Activated CD8-positive, alpha-beta memory T cell treated with anti-CD3 and anti-CD28 coated beads for 36 hours (primary cell): ENCODE results near the gene NVL. TPM values are rescaled to one million over a fixed set of nuclear protein-coding genes. Genes with fewer than 3 reads are reported as not detected.
"Not testable (repeated sequence)": the region's sequence is repeated elsewhere in the genome, so short reads cannot be mapped to it uniquely, and the experiment has no call there.

Experiments used
- CTCF ChIA-PET: fragments of 350-600 bp; sonication (Branson Sonifier 250); formaldehyde crosslinking; loops from one replicate; lab custom pipeline; 2021; ENCODE audit warnings: antibody characterized with exemption; lab: Charles Lee
- POLR2A ChIA-PET: fragments of 350-600 bp; sonication (Branson Sonifier 250); formaldehyde crosslinking; loops from one replicate; lab custom pipeline; 2021; ENCODE audit warnings: antibody characterized with exemption; lab: Charles Lee
- total RNA-seq, 2 experiments: library from RNA; stranded (reverse); gene quantifications; one replicate each; pipeline ENCODE4 v1.2.3, GENCODE V29; 2021

The NVL gene
- 10 to 100 TPM; 47.4 to 48.3 TPM for total RNA-seq

GRCh38 chr1:224329842-224330753 lies at the start of gene NVL:
NVL (minus strand) TSS chr1:224330172; CDS start chr1:224330127, 45 bp downstream.
- POLR2A ChIA-PET = no interaction called here
- CTCF ChIA-PET = interaction anchor here (1.0 kb wide), 1 partner anchor 100 kb away, joined by 3 read pairs; no protein-coding TSS in a partner anchor

- CTCF ChIA-PET = no interaction called here
- POLR2A ChIA-PET = no interaction called here
These were observed 49.1 kb upstream of the NVL start for GRCh38 chr1:224378855-224379631.

DNA sequence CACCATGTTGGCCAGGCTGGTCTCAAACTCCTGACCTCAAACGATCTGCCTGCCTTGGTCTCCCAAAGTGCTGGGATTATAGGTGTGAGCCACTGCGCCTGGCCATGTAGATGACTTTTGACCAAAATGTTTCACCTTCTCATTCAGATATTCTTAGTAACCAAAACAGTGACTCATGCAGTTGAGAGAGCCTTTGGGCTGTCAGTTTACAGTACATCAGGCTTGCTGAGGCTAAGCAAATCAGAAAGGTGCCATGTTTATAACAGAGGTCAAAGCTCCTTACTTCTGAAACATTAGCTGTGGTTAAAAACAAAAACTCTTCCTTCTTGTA lies 47.7 kb upstream of the NVL start:
- ChIA-PET CTCF (interaction anchor here (0.7 kb wide), 1 partner anchor 11 kb away, joined by 3 read pairs; no protein-coding TSS in a partner anchor), POLR2A (no interaction called here)

DNA sequence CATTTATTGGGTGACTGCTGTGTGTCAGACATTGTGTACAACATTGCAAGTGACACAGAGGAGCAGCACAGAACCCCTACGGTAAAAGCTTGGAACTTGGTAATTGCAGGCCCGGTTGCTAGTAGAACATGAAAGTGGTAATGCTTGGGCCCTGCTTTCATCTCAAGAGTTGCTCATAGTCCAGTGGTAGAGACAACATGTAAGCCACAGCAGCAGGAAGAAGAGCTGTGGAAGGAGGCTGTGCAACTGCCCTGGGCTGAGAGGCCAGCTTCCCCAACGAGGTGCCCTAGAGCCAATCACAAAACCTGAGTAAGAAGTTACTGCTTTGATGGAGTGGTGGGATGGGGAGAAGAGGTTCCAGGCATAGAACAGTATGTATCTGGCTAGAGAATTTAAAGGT lies 45.1 kb upstream of the NVL start:
- ChIA-PET POLR2A (no interaction called here), CTCF (interaction anchor here (1.1 kb wide), 1 partner anchor 41 kb away, joined by 3 read pairs; no protein-coding TSS in a partner anchor)

DNA sequence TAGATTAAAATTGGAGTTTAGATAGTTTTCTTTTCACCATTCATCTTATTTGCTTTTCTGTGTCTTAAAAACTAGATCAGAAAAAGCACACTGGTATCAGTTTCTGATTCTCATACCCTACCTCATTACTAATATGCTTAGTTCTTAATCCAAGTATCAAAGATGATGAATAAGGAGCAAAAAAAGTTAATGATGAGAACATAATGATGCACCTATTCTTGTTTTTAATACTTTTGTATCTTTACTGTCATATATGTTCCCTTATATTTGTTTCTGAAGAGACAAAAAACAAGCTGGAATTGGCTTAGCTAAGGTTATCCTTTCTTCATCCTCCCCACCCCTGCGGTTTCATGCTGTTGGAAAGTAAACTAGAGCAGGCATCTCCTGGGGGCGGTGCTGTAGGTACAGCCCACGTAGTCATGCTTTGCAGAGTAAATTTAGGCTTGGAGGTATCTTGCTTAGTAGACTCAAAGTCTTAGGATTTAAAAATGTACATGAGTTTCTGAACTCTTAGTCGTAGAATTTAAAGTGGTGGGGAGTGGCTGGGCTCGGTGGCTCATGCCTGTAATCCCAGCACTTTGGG lies 43.1 kb upstream of the NVL start:
- ChIA-PET POLR2A (interaction anchor here (0.5 kb wide), 1 partner anchor 88 kb away, joined by 3 read pairs; no protein-coding TSS in a partner anchor), CTCF (interaction anchor here (0.5 kb wide), 1 partner anchor 143 kb away, joined by 3 read pairs; no protein-coding TSS in a partner anchor)

GRCh38 chr1:224368409-224368808 lies 38.4 kb upstream of the NVL start:
- ChIA-PET CTCF (no interaction called here), POLR2A (interaction anchor here (0.6 kb wide), 1 partner anchor 250 kb away, joined by 3 read pairs; no protein-coding TSS in a partner anchor)

DNA sequence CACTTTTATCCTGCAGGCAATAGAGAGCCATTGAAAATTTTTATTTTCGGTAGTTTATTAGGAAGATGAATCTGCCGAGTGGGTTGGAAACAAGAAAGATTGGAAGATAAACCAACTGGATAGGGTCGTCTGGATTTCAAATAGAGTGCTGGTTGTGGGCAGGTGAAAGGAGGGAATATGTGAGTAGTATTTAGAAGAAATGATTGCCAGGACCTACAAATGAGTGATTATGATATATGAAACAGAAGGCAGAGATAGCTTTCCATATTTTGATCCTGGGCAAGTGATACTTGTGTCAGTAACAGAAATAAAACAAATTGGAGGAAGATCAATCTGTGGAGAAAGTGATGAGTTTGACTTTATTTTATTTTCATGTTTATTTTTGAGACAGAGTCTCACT lies 29.2 kb upstream of the NVL start:
- CTCF ChIA-PET = no interaction called here
- POLR2A ChIA-PET = no interaction called here

DNA sequence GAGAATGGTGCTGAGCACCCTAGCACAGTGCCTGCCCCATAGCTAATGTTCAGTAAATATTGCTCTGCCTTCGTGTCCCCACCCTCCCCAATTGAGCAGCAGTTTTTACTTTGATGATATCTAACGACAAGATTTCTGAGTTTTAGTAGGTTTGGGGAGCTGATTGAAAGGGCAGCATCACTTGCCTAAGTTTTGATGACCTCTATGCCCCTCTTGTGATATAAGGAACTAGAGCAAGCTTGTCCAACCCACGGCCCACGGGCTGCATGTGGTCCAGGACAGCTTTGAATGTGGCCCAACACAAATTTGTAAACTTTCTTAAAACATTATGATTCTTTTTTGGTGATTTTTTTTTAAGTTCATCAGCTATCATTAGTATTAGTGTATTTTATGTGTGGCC lies 28.3 kb upstream of the NVL start:
- CTCF ChIA-PET = interaction anchor here (1.5 kb wide), 1 partner anchor 74 kb away, joined by 4 read pairs; no protein-coding TSS in a partner anchor
- POLR2A ChIA-PET = no interaction called here

GRCh38 chr1:224357626-224358124 lies 27.7 kb upstream of the NVL start:
- CTCF ChIA-PET = interaction anchor here (1.5 kb wide), 1 partner anchor 75 kb away, joined by 4 read pairs; no protein-coding TSS in a partner anchor
- POLR2A ChIA-PET = interaction anchor here (0.6 to 1.0 kb wide), 2 partner anchors 20 to 26 kb away, joined by 3 to 4 read pairs; no protein-coding TSS in a partner anchor

DNA sequence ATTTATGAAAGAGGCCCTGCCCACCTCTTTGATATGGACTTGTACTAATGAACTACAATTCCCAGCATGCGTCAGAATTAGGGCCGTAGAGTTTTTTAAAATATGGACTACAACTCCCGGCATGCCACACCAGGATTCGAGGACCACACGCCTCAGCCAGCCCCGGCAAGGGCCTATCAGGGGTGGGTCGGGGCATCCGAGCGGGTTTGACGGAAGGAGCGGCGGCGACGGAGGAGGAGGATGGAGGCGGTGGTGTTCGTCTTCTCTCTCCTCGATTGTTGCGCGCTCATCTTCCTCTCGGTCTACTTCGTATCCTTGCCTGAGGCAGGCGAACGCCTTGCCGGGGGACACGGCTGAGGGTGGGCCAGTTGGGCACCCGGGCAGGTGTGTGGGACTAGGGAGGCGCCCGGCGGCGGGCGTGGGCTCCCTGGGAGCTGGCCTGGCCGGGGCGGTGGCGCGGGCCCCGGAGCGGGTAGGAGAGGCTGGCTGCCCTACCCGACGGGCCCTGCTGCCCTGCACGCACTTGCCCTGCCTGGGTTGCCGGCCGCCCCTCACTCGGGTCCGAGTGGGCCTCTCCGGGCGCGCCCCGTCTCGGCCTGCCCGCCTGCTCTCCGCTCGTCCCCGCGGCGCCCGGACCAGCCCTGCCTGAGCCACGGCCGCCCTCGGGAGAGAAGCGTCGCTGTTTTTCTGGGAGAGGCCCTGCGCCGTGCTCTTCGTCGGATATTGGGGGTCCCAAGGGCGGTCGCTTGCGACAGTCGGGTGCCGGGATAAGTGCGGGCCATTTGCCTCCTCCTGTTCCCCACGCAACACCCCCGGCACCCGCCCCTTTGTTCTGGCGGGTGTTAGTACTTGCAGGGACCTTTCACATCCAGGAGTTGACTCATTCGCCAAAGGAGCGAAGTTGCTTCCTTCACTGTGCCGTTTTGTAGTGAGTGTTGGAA lies 27.0 kb upstream of the NVL start, which contains the start of gene CNIH4:
Gene CNIH4, plus strand, starts transcription at position 195 of the 941 bp plus-strand sequence. Its CDS starts 46 bp downstream, at position 241.
- ChIA-PET POLR2A (interaction anchor here (0.6 to 1.0 kb wide), 2 partner anchors 20 to 27 kb away, joined by 3 to 4 read pairs; no protein-coding TSS in a partner anchor), CTCF (interaction anchor here (1.5 kb wide), 1 partner anchor 76 kb away, joined by 4 read pairs; no protein-coding TSS in a partner anchor)

DNA sequence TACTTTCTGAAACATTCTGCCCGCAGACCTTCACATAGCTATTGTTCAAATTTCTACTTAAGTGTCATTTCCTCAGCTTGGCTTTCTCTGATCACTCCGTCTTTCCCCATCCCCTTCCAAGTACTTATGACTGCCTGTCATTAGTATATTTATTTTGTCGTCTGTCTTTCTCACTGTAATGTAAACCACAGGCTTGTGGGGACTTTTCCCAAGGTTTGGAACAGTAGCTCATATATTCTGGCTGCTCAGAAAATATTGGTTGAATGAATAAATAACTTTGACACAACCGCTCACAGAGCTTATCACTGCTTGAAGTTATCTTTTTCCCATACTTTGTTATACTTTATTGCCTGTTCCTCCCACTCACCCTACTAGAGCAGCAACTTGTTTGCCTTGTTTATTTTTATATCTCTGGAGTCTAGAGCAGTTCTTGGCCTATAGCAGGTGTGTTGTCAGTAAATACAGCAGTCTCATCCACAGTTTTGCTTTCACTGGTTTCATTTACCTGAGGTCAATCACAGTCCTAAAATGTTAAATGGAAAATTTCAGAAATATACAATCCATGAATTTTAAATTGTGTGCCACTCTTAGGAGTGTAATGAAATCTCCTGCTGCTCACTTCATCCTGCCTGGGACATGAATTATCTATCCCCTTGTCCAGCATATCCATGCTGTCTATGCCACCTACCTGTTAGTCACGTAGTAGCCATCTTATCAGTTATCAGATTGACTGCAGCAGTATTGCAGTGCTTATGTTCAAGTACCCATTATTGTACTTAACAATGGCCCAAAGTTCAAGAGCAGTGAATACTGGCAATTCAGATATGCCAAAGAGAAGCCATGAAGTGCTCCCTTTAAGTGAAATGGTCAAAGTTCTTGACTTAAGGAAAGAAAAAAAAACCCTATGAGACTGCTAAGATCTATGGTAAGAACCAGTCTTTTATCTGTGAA lies 24.3 kb upstream of the NVL start:
- ChIA-PET POLR2A (interaction anchor here (0.6 kb wide), 1 partner anchor 18 kb away, joined by 4 read pairs; no protein-coding TSS in a partner anchor), CTCF (no interaction called here)

- POLR2A ChIA-PET, CTCF ChIA-PET: not testable (repeated sequence)
These were observed 22.6 kb upstream of the NVL start for GRCh38 chr1:224352436-224353085.

DNA sequence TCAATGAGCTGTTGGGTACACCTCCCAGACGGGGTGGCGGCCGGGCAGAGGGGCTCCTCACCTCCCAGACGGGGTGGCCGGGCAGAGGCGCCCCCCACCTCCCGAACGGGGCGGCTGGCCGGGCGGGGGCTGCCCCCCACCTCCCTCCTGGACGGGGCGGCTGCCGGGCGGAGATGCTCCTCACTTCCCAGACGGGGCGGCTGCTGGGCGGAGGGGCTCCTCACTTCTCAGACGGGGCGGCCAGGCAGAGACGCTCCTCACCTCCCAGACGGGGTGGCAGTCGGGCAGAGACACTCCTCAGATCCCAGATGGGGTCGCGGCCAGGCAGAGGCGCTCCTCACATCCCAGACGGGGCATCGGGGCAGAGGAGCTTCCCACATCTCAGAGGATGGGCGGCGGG lies 19.7 kb upstream of the NVL start:
- POLR2A ChIA-PET, CTCF ChIA-PET: not testable (repeated sequence)

GRCh38 chr1:224348137-224348536 lies 18.2 kb upstream of the NVL start:
- ChIA-PET CTCF (interaction anchor here (0.7 kb wide), 1 partner anchor 1572 kb away, joined by 3 read pairs; no protein-coding TSS in a partner anchor), POLR2A (no interaction called here)

DNA sequence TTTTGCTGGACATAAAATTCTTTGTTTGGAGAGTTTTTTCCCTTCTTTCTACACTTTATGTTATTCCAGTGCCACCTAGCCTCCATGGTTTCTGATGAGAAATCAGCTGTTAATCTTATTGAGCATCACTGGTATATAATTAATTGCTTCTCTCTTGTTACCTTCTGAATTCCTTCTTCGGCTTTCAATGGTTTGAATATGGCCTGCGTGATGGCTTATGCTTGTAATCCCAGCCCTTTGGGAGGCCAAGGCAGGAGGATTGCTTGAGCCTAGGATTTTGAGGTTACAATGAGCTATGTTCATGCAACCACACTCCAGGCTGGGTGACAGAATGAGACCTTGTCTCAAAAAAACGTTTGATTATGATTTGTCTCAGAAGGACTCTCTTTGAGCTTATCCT lies 13.7 kb upstream of the NVL start:
- CTCF ChIA-PET = no interaction called here
- POLR2A ChIA-PET = no interaction called here
